ENCODE results near the gene FSCN2. TPM values are rescaled to one million over a fixed set of nuclear protein-coding genes. Genes with fewer than 3 reads are reported as not detected.
"Not testable (repeated sequence)": the region's sequence is repeated elsewhere in the genome, so short reads cannot be mapped to it uniquely, and the experiment has no call there.

The FSCN2 gene
- total RNA-seq, 2 experiments from 2014 or later = 0.21 to 0.50 TPM

DNA sequence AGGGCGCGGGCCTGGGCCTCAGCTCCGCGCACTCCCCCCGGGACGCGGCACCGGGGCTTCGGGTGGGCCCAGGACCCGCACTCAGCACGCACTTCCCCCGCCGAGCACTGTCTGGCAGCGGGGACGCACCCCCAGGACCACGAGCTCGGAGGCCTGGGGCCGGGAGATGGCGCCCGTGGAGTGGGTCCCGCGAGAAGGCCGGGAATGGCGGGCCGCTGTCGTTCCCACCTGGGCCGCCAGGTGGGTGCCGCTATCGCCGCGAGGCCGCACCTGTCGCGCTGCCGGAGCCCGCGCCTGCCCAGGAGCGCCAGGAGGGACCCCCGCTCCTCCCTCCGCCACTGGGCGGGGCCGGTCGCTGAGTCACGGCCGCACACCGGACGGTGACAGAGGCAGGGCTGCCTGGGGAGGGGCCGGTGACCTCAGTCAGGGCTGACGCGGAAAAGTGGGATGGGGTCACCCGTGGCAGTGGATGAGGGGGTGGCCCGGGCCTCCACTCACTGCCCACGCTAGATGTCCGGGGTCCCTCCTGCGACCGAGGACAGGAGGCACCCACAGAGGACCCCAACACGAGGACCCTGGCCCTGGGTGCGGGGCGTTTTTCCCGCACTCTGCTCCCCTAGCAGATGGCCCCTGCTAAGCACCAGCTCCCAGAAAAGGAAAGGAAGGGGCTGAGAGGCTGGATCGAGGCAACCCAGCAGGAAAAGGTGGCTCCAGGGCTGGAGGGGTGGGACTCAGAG is 8.7 kb upstream of the FSCN2 start:
- ChIA-PET CTCF (interaction anchor here (1.0 to 1.5 kb wide), 5 partner anchors 9 to 36 kb away, joined by 3 to 6 read pairs (median 3); partner anchors contain the start of gene FAAP100), POLR2A (interaction anchor here (0.6 to 1.0 kb wide), 3 partner anchors 9 to 33 kb away, joined by 3 to 8 read pairs (median 3); no protein-coding TSS in a partner anchor)

DNA sequence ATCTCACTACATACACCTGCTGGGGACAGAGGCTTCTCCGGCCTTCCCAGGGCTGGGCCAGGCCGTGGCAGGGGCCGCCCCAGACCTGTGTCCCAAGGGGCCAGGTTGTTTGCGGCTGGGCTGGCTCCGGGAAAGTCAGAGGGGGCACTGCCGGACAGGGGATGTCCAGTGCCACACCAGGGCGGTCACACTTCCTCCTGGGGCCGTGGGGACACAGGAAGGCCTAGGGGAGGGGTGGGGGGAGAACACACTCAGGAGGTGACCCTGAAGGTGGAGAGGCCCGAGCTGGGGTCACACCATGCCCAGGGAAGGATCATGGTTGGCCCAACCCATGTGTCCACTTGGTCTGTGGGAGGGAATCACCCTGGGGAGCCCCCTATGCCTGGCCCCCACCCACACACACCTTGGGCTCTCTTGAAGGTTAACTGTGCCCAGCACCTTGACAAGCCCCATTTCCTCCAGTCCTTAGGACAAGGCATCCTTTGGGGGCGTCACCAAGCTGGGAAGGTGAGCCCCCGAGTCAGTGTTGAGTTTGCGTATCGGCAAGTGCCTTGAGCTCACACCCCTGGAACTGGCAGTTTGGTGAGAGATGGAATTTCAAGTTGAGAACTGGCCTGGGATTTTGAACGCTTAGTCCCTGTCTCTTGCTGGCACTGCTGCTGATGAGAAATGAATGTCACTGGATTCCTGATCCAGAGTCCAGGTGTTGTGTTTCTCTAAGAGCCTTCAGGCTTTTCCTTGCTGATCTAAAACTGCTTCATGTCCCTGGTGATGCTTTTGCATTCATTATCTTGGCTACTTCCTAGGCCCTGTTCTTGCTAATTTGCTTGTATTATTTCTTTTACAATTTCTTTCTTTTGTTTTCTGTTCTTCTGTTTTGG is 7.9 kb upstream of the FSCN2 start:
- POLR2A ChIA-PET = interaction anchor here (0.6 kb wide), 1 partner anchor 1158 kb away, joined by 3 read pairs; no protein-coding TSS in a partner anchor
- CTCF ChIA-PET = interaction anchor here (1.4 kb wide), 1 partner anchor 32 kb away, joined by 4 read pairs; the partner anchor contains the start of gene FAAP100

DNA sequence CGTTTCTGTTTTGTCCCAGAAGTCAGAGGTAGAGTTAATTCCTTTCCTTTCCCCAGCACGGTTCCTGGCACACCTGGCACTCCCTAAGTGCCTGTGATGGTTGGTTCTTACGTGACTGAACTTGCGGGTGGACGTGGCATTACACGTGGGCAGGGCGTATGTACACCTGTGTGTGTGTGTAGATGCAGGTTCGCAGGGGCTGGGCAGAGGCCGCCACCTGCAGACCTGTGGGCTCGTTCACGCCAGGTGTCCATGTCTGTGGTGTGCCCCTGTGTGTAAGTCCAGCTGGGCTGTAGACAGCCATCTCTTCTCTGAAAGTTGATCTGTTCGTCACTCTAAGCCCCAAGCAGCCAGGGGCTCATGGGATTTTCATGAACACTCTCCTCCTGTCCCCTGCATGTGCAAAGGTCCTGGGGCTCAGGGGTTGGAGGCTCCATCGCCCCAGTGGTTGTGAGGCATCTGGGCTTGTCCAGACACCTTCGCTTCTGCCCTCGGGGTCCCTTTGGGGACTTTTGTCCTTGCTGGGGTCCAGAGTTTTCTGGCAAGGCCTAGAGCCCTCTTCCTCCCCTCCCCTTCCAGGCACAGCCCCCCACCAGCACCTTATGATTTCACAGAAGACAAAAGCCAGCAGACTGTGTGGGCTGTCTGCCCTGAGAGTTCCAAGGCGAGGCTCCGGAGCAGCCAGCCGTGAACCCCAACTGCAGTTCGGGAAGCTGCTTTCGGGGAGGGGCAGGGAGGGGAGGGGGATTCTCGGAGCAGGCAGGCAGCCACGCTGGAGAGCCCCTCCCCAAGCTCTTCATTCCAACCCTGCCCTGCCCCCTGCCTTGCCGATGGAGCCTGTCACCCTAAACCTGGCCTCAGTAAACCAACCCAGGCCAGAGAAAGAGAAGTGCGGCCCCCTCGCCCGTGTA is 5.4 kb upstream of the FSCN2 start:
- ChIA-PET POLR2A (no interaction called here), CTCF (no interaction called here)

DNA sequence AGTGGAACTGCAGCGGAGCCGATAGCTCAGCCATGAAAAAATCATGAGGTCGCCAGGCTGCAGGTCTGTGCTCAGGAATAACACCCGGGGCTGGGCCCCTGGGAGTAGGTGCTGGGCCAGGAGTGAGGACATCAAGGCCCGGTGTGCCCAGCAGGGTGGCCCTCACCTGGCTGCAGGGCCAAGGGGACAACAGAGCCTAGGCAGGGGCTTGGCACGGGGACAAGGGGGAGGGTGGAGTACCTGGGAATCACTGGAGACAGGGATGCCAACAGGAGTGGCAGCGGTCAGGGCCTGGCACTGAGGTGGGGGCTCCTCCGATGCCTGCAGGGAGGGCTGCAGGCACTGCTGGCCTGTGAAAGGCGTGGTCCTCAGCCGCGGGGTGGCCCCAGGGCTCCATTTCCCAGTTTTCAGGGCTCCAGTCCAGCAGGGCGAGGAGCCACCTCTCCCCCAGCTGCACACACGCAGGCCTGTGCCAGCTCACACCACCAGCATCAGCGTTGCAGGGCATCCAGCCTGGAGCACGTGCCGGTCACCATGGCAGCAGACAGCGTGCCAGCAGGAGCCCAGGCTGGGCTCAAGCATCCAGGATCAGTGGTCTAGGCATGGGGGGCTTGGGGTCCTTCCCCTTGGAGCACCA is 4.7 kb upstream of the FSCN2 start:
- POLR2A ChIA-PET = no interaction called here
- CTCF ChIA-PET = no interaction called here

DNA sequence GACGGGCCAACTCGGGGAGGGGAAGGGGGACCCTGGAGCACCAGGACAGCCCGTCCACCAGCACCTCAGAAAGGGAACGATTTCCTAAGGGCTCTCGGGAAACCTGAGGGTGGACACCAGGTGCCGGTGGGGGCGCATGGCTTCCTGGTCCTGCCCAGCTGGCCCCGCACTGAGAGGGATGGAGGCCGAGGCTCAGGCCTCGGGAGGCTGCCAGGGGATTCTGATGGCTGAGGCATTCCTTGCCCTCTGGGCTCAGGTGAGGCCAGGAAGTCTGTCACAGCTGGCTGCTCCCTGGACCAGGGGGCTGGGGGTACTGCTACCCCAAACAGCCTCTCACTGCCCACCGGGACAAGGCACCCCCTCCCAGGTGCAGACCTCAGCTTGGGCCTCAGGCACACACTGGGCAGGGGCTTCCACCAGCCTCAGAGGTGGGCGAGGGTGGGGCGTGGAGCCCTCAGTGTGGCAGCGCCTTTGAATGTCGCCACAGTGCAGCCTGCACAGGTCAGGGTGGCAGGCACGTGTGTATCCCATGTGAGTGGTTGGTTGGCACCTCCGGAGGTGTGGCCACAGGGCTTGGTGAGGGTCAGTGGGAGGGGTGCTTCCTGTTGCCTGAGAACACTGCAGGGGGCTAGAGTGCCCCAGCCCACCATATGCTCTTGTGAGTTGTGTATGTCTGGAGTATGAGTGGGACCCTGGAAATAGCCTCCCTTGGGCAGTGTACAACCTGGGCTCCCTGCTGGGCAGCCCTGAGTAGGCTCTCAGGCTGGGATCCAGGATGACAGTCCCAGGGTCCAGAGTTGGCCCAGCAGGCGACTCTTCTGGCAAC is 3.9 kb upstream of the FSCN2 start:
- ChIA-PET CTCF (no interaction called here), POLR2A (no interaction called here)

DNA sequence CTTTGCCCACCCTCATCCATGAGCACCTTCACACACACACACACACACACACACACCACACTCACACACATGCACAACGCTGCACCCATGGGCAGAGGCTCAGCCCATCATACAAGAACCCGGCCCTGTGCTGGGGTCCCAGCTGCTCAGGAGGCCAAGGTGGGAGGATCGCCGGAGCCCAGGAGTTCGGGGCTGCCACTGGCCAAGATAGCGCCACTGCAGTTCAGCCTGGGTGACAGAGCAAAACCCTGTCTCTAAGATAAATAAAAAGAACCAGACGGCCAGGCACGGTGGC is 3.4 kb upstream of the FSCN2 start:
- ChIA-PET POLR2A (no interaction called here), CTCF (no interaction called here)

DNA sequence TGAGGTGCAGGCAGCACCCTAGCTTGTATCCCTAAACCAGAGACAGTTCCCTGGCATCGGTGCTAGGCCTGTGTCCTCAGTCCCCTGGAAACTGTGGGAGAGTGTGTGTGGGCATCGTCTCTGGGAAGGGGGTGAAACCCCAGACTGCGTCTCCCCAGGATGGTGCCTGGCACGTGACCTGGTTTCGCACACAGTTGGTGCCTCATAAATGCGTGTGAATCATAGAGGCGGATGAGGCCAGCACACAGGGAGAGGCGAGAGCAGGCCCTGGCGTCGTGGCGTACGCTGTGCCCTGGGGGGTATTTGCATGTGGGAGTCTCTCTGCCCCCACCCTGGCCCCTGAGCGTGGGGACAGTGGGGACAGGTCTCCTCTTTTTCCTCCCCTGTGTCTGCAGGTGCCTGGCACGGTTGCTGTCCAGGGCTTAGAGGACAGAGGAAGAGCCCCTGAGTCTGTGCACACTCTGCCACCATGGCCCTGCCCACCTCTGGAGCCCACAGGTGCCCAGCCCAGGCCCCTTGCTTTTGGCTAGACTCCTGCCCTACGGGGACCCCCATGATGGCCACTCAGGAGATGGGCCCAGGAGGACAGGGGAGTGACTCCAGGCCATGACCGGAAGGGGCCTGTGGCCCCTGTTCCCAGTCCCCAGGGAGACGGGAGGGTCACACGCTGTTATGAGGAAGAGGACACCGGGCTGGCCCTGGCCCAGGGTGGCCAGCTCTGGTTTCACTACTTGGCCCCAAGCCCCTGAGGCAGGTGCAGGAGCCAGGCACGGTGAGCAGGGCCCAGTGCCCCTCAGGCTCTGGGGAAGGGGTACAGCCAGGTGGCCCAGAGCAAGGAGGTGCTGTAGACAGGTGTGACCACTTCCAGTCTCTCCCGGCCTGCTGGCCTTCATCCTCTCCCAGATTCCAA is 1.3 kb upstream of the FSCN2 start:
- ChIA-PET CTCF (no interaction called here), POLR2A (no interaction called here)

DNA sequence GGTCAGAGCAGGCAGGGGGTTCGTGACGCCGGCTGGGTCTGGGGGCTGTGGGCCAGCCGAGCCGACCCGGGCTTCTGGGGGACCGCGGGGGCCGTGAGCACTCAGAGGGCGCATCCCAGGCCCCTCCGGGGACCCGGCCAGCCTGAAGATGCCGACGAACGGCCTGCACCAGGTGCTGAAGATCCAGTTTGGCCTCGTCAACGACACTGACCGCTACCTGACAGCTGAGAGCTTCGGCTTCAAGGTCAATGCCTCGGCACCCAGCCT is 140 bp downstream of the FSCN2 start:
- CTCF ChIA-PET = no interaction called here
- POLR2A ChIA-PET = no interaction called here

DNA sequence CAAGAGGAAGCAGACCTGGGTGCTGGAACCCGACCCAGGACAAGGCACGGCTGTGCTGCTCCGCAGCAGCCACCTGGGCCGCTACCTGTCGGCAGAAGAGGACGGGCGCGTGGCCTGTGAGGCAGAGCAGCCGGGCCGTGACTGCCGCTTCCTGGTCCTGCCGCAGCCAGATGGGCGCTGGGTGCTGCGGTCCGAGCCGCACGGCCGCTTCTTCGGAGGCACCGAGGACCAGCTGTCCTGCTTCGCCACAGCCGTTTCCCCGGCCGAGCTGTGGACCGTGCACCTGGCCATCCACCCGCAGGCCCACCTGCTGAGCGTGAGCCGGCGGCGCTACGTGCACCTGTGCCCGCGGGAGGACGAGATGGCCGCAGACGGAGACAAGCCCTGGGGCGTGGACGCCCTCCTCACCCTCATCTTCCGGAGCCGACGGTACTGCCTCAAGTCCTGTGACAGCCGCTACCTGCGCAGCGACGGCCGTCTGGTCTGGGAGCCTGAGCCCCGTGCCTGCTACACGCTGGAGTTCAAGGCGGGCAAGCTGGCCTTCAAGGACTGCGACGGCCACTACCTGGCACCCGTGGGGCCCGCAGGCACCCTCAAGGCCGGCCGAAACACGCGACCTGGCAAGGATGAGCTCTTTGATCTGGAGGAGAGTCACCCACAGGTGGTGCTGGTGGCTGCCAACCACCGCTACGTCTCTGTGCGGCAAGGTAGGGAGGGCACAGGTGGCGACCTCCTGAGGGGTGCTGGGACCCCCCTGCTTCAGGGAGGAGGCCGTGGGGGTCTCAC is 667 bp downstream of the FSCN2 start:
- ChIA-PET POLR2A (no interaction called here), CTCF (no interaction called here)

DNA sequence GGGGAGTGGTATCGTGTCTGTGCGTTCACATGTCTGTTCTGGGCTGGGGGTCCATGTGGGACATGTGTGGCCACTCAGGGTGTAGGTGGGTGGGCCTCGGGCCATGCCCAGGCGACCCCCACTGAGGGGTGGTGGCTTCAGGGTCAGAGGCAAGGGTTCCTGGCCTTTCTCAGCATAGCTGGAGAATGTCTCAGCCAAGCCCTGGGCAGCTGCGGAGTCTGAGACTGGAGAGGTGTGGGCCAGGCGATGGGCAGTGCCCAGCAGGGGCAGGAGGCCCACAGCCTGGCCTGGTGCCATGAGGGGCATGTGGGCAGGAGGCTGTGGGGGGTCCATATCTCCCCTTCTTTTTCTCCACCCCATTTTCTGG is 1.2 kb downstream of the FSCN2 start:
- CTCF ChIA-PET = no interaction called here
- POLR2A ChIA-PET = no interaction called here

DNA sequence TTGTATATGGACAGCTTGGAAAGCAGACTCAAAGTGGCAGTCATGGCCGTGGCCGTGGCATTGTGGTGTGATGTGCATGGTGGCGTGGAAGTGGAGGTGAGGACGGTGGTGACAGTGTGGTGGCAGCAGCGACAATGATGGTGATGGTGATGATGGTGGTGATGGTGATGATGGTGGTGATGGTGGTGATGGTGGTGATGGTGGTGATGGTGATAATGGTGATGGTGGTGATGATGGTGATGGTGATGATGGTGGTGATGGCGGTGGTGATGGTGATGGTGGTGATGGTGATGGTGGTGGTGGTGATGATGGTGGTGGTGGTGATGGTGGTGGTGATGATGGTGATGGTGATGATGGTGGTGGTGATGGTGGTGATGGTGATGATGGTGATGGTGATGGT is 2.8 kb downstream of the FSCN2 start:
- POLR2A ChIA-PET, CTCF ChIA-PET: not testable (repeated sequence)

DNA sequence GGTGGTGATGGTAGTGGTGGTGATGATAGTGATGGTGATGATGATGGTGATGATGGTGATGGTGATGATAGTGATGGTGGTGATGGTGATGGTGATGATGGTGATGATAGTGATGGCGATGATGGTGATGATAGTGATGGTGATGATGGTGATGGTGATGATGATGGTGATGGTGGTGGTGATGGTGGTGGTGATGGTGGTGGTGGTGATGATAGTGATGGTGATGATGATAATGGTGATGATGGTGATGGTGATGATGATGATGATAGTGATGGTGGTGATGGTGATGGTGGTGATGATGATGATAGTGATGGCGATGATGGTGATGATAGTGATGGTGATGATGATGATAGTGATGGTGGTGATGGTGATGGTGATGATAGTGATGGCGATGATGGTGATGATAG is 3.8 kb downstream of the FSCN2 start:
- POLR2A ChIA-PET = not testable (repeated sequence)
- CTCF ChIA-PET = interaction anchor here (0.5 kb wide), 1 partner anchor 33 kb away, joined by 3 read pairs; no protein-coding TSS in a partner anchor

DNA sequence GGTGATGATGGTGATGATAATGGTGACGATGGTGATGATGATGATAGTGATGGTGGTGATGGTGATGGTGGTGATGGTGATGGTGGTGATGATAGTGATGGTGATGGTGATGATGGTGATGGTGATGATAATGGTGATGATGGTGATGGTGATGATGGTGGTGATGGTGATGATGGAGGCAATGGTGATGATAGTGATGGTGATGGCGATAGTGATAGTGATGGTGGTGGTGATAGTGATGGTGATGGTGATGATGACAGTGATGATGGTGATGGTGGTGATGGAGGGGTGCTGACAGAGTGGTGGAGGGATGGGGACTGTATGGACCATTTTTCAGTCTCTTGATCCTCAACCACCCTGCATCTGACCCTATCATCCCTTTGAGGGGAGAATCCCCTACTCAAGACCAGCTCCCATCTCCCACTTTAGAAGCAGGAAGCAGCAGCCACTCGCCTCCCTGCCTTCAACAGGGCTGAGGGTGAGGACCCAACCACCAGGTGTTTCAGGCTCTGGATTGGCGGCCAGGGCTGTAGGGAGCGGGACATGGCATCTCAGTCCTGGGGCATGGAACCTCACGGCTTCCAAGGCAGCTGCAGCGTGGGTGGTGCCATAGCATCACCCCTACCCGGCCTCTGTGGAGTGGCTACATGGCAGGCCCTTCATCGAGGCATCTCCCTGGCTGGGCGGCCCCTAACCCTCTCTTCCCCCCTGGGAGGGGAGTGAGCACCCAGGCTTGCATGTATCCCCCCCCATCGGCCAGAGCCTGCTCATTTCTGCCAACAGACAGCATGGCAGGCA is 4.5 kb downstream of the FSCN2 start:
- POLR2A ChIA-PET = no interaction called here
- CTCF ChIA-PET = interaction anchor here (0.5 to 0.9 kb wide), 2 partner anchors 32 to 70 kb away, joined by 3 read pairs; no protein-coding TSS in a partner anchor

DNA sequence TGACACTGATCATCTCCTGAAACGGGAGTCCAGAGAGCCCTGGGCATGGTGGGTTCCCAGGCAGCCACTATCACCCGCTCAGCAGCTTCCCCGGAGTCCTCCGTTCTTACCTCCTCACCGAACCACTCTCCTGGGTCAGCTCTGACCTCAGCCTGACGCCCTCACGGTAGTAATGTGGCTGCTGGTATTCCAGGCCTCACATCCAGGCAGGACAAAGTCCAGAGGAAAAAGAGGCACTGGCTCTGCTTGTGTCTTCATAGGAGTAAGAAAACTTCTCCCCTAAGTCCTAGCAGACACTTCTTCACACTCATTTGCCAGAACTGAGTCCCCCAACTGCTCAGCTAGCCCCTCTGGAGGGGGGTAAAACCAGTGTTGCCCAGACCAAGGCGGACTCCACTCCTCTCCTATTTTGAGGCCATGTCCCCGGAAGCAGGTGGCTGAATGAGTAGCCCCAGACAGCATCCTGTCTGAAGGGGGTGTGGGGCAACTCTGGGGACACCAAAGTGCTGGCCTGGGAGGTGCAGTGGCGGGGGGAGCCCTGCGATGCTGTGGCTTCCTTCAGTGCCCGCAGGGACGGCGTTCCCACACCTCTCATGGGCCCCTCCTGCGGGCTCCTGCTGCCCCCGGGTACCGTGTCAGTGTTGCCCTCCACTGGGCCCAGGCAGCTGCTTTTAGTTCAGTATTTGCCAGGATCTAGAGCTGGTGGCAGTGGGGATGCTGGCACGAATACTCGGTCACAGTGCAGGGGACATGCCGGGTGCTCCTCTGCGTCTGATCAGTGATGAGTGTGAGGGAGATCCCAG is 5.4 kb downstream of the FSCN2 start:
- POLR2A ChIA-PET = interaction anchor here (1.0 kb wide), 1 partner anchor 19 kb away, joined by 4 read pairs; the partner anchor contains the start of gene FAAP100

DNA sequence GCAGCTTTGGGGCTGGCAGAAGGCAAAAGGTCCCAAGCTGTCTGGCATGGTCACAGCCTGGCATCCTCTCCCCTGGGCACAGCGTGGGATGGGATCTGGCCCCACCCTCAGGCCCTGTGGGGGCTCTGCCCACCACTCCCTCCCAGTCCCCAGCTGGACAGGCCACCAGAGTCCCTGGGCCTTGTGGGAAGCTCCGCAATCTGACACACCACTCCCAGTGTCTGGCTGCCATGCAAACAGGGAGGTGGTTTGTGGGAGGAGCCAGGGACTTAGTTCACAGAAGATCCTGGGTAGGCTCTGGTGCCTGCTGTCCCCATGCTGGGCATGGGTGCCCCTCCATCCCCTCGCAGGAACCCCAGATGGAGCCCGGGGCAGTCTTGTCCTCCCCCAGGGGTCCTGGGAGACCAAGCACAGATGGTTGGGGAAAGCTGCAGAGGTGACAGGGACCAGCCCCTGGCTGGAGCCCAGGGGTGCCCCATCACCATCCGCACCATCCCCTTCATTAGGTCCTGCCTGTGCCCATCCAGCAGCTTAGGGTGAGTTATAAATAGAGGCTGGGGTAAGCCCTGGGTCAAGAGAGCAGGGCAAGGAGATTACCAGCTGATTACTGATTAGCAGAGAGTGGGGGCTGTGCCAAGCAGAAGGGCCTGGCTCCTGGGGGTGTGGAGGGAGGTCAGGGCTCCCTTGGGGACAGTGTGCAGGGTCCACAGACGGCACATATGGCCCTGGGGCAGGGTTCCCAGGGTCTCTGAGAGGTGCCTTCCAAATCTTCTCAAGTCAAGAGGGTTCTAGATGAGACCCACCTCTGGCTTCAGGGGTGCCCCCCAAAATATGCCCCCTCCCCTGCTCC is 6.2 kb downstream of the FSCN2 start:
- ChIA-PET POLR2A (interaction anchor here (1.0 kb wide), 1 partner anchor 18 kb away, joined by 4 read pairs; the partner anchor contains the start of gene FAAP100), CTCF (no interaction called here)

More for the DNA sequence above, 5.4 kb downstream of the FSCN2 start:
- CTCF ChIA-PET = interaction anchor here (0.9 kb wide), 1 partner anchor 69 kb away, joined by 3 read pairs; no protein-coding TSS in a partner anchor
